B cell (primary cell): ENCODE data around the gene ELMOD3.

Experiments used
- EZH2 ChIP-seq: IDR thresholded peaks from 2 replicates; pipeline ENCODE4 v1.6.1; 2012; ENCODE audit warnings: borderline replicate concordance, low read depth, mild to moderate bottlenecking, moderate library complexity, low read length; ENCODE audit not compliant: insufficient read depth, poor library complexity, severe bottlenecking
- TF ChIP-seq, protein P1 (sequence below): fragments of 200-600 bp; IDR thresholded peaks from one replicate; pipeline ENCODE4 v1.8.0; 2022; ENCODE audit warnings: antibody characterized with exemption, mild to moderate bottlenecking

DNA sequence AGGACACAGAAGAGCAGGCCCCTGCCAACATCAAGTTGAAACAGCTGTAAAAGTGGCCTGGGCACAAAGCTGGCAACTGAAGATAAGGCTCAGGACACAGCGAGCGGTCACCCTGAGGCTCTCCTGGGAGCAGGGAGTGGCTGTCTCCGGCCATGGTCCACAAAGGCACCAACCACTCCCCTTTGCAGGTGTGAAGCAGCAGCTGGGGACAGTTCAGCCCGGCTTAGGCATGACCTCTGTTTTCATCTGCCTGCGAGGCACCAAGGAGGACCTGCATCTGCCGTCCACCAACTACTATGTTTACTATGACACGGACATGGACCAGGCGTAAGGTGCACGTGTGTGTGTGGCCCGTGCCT, 39.7 kb upstream of the ELMOD3 start:
- TF ChIP-seq, protein P1, sequence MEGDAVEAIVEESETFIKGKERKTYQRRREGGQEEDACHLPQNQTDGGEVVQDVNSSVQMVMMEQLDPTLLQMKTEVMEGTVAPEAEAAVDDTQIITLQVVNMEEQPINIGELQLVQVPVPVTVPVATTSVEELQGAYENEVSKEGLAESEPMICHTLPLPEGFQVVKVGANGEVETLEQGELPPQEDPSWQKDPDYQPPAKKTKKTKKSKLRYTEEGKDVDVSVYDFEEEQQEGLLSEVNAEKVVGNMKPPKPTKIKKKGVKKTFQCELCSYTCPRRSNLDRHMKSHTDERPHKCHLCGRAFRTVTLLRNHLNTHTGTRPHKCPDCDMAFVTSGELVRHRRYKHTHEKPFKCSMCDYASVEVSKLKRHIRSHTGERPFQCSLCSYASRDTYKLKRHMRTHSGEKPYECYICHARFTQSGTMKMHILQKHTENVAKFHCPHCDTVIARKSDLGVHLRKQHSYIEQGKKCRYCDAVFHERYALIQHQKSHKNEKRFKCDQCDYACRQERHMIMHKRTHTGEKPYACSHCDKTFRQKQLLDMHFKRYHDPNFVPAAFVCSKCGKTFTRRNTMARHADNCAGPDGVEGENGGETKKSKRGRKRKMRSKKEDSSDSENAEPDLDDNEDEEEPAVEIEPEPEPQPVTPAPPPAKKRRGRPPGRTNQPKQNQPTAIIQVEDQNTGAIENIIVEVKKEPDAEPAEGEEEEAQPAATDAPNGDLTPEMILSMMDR: no peak
- no peak for TF ChIP-seq EZH2
